CD14-positive monocyte (primary cell): Measurements from ENCODE around the gene BATF3. TPM values are rescaled to one million over a fixed set of nuclear protein-coding genes. Genes with fewer than 3 reads are reported as not detected.

Experiments
- DNase-seq, 3 donors: peaks; one replicate each; pipeline ENCODE4 v3.0.0-alpha.2; 2011 to 2022
- H2AFZ ChIP-seq: 2 replicates; pipeline ENCODE4 v1.6.0; 2012; ENCODE audit warnings: mild to moderate bottlenecking, low read depth, low read length, inconsistent platforms; ENCODE audit not compliant: insufficient read depth, poor library complexity, severe bottlenecking
- H3K27ac ChIP-seq, 2 donors: 1 replicate in 1 of 2; 2 replicates in 1 of 2; pipeline ENCODE4 v1.5.1; 2012 to 2013; ENCODE audit warnings: low read length in 2 of 2, control low read depth in 1 of 2, inconsistent platforms in 1 of 2, low read depth in 1 of 2, mild to moderate bottlenecking in 1 of 2
- H3K27me3 ChIP-seq, 2 donors: one replicate each; pipeline versions ENCODE4 v1.6.0 to v1.6.1; 2011 to 2013; ENCODE audit warnings: low read length in 2 of 2; ENCODE audit not compliant: control insufficient read depth in 2 of 2, insufficient read depth in 2 of 2
- H3K36me3 ChIP-seq, 2 donors: replicated peaks in 1 of 2; 1 replicate in 1 of 2; 2 replicates in 1 of 2; pipeline versions ENCODE4 v1.5.1 to v1.6.1; 2012 to 2013; ENCODE audit warnings: low read length in 2 of 2, control low read depth in 1 of 2, inconsistent platforms in 1 of 2, mild to moderate bottlenecking in 1 of 2; ENCODE audit not compliant: insufficient read depth in 2 of 2, control insufficient read depth in 1 of 2
- H3K4me1 ChIP-seq, 2 donors: 1 replicate in 1 of 2; 2 replicates in 1 of 2; pipeline versions ENCODE4 v1.5.1 to v1.6.1; 2012 to 2013; ENCODE audit warnings: low read length in 2 of 2, control low read depth in 1 of 2, inconsistent platforms in 1 of 2, mild to moderate bottlenecking in 1 of 2, moderate library complexity in 1 of 2; ENCODE audit not compliant: insufficient read depth in 2 of 2, control insufficient read depth in 1 of 2
- H3K4me2 ChIP-seq: replicated peaks from 2 replicates; pipeline ENCODE3; 2012; ENCODE audit warnings: low read length, moderate library complexity, mild to moderate bottlenecking; ENCODE audit not compliant: poor library complexity, severe bottlenecking; ENCODE audit errors: extremely low read depth
- H3K4me3 ChIP-seq, 3 experiments: fragments of 200-600 bp in 1 of 3; sonication (generic) in 1 of 3; replicated peaks in 1 of 3; 1 replicate in 2 of 3; 2 replicates in 1 of 3; pipeline ENCODE4 v1.5.1; 2011 to 2013; ENCODE audit warnings: low read length in 3 of 3, mild to moderate bottlenecking in 3 of 3, control low read depth in 2 of 3, low read depth in 2 of 3, inconsistent platforms in 1 of 3, moderate library complexity in 1 of 3
- H3K79me2 ChIP-seq: 2 replicates; pipeline ENCODE4 v1.6.0; 2012; ENCODE audit warnings: mild to moderate bottlenecking, control low read depth, inconsistent platforms, low read length, moderate library complexity; ENCODE audit not compliant: insufficient read depth
- H3K9ac ChIP-seq: 2 replicates; pipeline ENCODE4 v1.6.0; 2017; ENCODE audit warnings: low read length, mild to moderate bottlenecking; ENCODE audit not compliant: insufficient read depth, poor library complexity, severe bottlenecking
- H3K9me3 ChIP-seq, 2 donors: replicated peaks in 1 of 2; 1 replicate in 1 of 2; 2 replicates in 1 of 2; pipeline versions ENCODE4 v1.5.1 to v1.6.1; 2012 to 2013; ENCODE audit warnings: low read length in 2 of 2, control low read depth in 1 of 2; ENCODE audit not compliant: control insufficient read depth in 1 of 2, insufficient read depth in 1 of 2
- H4K20me1 ChIP-seq: 2 replicates; pipeline ENCODE4 v1.6.0; 2012; ENCODE audit warnings: mild to moderate bottlenecking, low read length, control low read depth, moderate library complexity; ENCODE audit not compliant: insufficient read depth
- H3K27ac Mint-ChIP-seq, 7 donors: one replicate each; pipeline ENCODE4 v1.8.0; 2020; ENCODE audit warnings: mild to moderate bottlenecking in 7 of 7, mixed read lengths in 7 of 7, moderate library complexity in 6 of 7, inconsistent platforms in 2 of 7
- H3K27me3 Mint-ChIP-seq, 3 donors: one replicate each; pipeline ENCODE4 v1.8.0; 2021 to 2022; ENCODE audit warnings: low read depth in 3 of 3, mild to moderate bottlenecking in 3 of 3, mixed read lengths in 3 of 3, moderate library complexity in 3 of 3, inconsistent platforms in 1 of 3
- H3K36me3 Mint-ChIP-seq, 2 donors: one replicate each; pipeline ENCODE4 v1.8.0; 2020; ENCODE audit warnings: mixed read lengths in 2 of 2, inconsistent platforms in 1 of 2, mild to moderate bottlenecking in 1 of 2
- H3K4me1 Mint-ChIP-seq: one replicate; pipeline ENCODE4 v1.8.0; 2020; ENCODE audit warnings: mild to moderate bottlenecking, mixed read lengths
- H3K4me3 Mint-ChIP-seq, 2 donors: one replicate each; pipeline ENCODE4 v1.8.0; 2020; ENCODE audit warnings: mild to moderate bottlenecking in 2 of 2, mixed read lengths in 2 of 2, moderate library complexity in 1 of 2
- H3K9me3 Mint-ChIP-seq, 7 donors: one replicate each; pipeline ENCODE4 v1.8.0; 2020 to 2022; ENCODE audit warnings: mixed read lengths in 7 of 7, mild to moderate bottlenecking in 6 of 7, moderate library complexity in 6 of 7, inconsistent platforms in 2 of 7
- WGBS: methylation state at CpG from one replicate; pipeline ENCODE4 v1.1.5; 2013; ENCODE audit warnings: missing lambda C conversion rate; ENCODE audit not compliant: insufficient coverage; 5-methylcytosine and 5-hydroxymethylcytosine counted together
- intact Hi-C, 2 donors: fragments of 100-400 bp; cut with micrococcal nuclease; formaldehyde crosslinking; loops; one replicate each; pipeline versions ENCODE4 v1.15.0 to v1.15.1; 2023
- polyA plus RNA-seq, 3 donors: library from polyadenylated mRNA; depleted of rRNA in 1 of 3; unstranded in 2 of 3; stranded (reverse) in 1 of 3; fragments of 300-500 nt in 2 of 3; fragments of >200 nt in 1 of 3; fragmentation: Illumina TruSeq in 2 of 3; gene quantifications; 1 replicate in 2 of 3; 2 replicates in 1 of 3; pipeline ENCODE4 v1.2.3, GENCODE V29; 2012 to 2021
- TF ChIP-seq, protein P1 (sequence below): fragments of 200-600 bp; IDR thresholded peaks from one replicate; pipeline ENCODE4 v1.8.0; 2022; ENCODE audit warnings: antibody characterized with exemption, mild to moderate bottlenecking

The BATF3 gene
- polyA plus RNA-seq, 3 donors = 9.3 to 34.7 (median 15.1) TPM

DNA sequence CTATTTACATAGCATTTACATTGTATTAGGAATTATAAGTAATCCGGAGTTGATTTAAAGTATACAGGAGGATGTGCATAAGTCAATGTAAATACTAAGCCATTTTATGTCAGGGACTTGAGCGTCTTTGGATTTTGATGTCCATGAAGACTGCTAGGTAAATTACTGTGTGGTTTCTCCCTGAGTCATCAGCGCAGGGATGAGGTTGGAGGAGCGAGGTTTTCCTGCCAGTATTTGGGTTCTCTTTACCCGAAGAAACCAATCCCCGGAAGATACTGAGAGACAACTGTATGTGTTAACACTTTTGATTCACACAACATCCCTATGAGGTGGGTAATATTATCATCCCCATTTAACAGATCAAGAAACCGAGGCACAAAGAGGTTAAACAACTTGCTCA lies 29.3 kb downstream of the BATF3 start:
- H3K36me3 ChIP-seq = no peaks in the 10 kb centered on the region
- peaks cover 0 to 2% (median 0%) of the 10 kb centered on the region in 7 donors for H3K9me3 Mint-ChIP-seq
- peaks cover 62% of the 10 kb centered on the region for H3K4me1 Mint-ChIP-seq
- peak overlapping the region in 1 of 3 experiments; percentile 26 for H3K4me3 ChIP-seq
- intact Hi-C loops = loop anchor here in 1 of 2 donors (5.0 kb wide), 1 partner anchor 82 kb away; no protein-coding TSS in a partner anchor
- H3K4me3 Mint-ChIP-seq = no peak overlapping the region
- no peaks in the 10 kb centered on the region for H4K20me1 ChIP-seq
- no peaks in the 10 kb centered on the region for H3K36me3 Mint-ChIP-seq
- H2AFZ ChIP-seq = no peak overlapping the region
- peaks cover 0 to 5% (median 4%) of the 10 kb centered on the region in 3 donors for H3K27me3 Mint-ChIP-seq
- H3K27me3 ChIP-seq = no peaks in the 10 kb centered on the region
- no peak overlapping the region for H3K9ac ChIP-seq
- 60% methylated on average over 1 of the region's 7 CpGs for WGBS
- H3K4me2 ChIP-seq = peak overlapping the region; percentile 47
- H3K27ac Mint-ChIP-seq = peak overlapping the region; percentile 87 to 97 (median 94)
- DNase-seq = no peak
- H3K9me3 ChIP-seq = no peaks in the 10 kb centered on the region
- H3K4me1 ChIP-seq = peaks cover 60 to 76% of the 10 kb centered on the region in 2 donors
- H3K79me2 ChIP-seq = no peaks in the 10 kb centered on the region
- TF ChIP-seq, protein P1, sequence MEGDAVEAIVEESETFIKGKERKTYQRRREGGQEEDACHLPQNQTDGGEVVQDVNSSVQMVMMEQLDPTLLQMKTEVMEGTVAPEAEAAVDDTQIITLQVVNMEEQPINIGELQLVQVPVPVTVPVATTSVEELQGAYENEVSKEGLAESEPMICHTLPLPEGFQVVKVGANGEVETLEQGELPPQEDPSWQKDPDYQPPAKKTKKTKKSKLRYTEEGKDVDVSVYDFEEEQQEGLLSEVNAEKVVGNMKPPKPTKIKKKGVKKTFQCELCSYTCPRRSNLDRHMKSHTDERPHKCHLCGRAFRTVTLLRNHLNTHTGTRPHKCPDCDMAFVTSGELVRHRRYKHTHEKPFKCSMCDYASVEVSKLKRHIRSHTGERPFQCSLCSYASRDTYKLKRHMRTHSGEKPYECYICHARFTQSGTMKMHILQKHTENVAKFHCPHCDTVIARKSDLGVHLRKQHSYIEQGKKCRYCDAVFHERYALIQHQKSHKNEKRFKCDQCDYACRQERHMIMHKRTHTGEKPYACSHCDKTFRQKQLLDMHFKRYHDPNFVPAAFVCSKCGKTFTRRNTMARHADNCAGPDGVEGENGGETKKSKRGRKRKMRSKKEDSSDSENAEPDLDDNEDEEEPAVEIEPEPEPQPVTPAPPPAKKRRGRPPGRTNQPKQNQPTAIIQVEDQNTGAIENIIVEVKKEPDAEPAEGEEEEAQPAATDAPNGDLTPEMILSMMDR = no peak
- H3K27ac ChIP-seq = peak overlapping the region; percentile 45 to 70

DNA sequence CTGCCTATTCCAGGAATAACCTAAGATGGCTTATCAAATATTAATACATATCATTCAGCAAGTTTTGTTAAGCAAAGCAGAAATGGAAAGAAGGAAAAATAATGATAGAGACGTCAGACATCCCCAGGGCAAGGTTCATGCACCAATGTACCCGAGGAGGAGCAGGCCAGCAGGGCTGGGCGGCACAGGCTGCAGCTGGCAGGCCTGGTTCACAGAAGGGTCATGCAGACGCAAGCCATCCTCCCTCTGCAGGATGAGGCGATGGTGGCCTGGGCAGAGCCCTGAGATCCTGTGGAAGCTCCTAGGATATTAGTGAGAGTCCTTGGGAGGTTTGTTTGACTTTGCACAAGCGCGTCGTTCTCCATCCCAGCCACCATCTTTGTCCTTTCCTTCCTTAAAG lies 30.0 kb downstream of the BATF3 start:
- Mint-ChIP-seq H3K27ac (peak overlapping the region in 5 of 7 donors; percentile 25 to 93 (median 81)), H3K9me3 (peaks cover 0 to 2% (median 0%) of the 10 kb centered on the region in 7 donors), H3K4me1 (peaks cover 64% of the 10 kb centered on the region), H3K4me3 (no peak overlapping the region), H3K27me3 (peaks cover 0 to 5% (median 4%) of the 10 kb centered on the region in 3 donors), H3K36me3 (no peaks in the 10 kb centered on the region)
- Histone ChIP-seq H2AFZ (no peak overlapping the region), H4K20me1 (no peaks in the 10 kb centered on the region), H3K79me2 (no peaks in the 10 kb centered on the region), H3K27me3 (no peaks in the 10 kb centered on the region), H3K4me2 (no peak overlapping the region), H3K9ac (no peak overlapping the region), H3K4me1 (peaks cover 60 to 76% of the 10 kb centered on the region in 2 donors), H3K27ac (no peak overlapping the region), H3K9me3 (no peaks in the 10 kb centered on the region), H3K36me3 (no peaks in the 10 kb centered on the region), H3K4me3 (no peak overlapping the region)
- TF ChIP-seq, protein P1 = no peak
- intact Hi-C loops = loop anchor here (5.0 to 10.0 kb wide), 5 partner anchors 33 to 123 kb away; partner anchors contain the start of genes NSL1 (in 1 of the 2) and TATDN3 (in 1 of the 2)
- WGBS = 95% methylated on average over 5 of the region's 8 CpGs
- DNase-seq = no peak
